SKM-1 (cell line): Measurements from ENCODE around the gene POLA2.
A peak's percentile ranks its signal among the peaks of the same experiment; 100 is the strongest.

Experiments
- DNase-seq: peaks from one replicate; lab custom pipeline; 2025; ENCODE audit not compliant: unreplicated experiment; lab: John Stamatoyannopoulos, UW

The POLA2 gene

GRCh38 chr11:65279741-65280440 is 18.1 kb downstream of the POLA2 start:
- no peak for DNase-seq

GRCh38 chr11:65280646-65281045 is 18.9 kb downstream of the POLA2 start:
- DNase-seq: no peak

GRCh38 chr11:65286686-65287085 is 24.9 kb downstream of the POLA2 start:
- DNase-seq: no peak

- DNase-seq: no peak
These were observed 25.8 kb downstream of the POLA2 start for GRCh38 chr11:65287601-65288000.

GRCh38 chr11:65288706-65289536 is 27.2 kb downstream of the POLA2 start:
- DNase-seq: no peak

GRCh38 chr11:65290448-65291165 is 28.8 kb downstream of the POLA2 start:
- DNase-seq: peak; percentile 92

- no peak for DNase-seq
These were observed 29.9 kb downstream of the POLA2 start for GRCh38 chr11:65291613-65292012.

GRCh38 chr11:65292890-65293289 is 31.1 kb downstream of the POLA2 start:
- no peak for DNase-seq

- DNase-seq: no peak
These were observed 32.2 kb downstream of the POLA2 start for GRCh38 chr11:65293909-65294381.

GRCh38 chr11:65295001-65295400 is 33.2 kb downstream of the POLA2 start:
- DNase-seq: no peak

GRCh38 chr11:65295571-65296341 is 34.0 kb downstream of the POLA2 start:
- DNase-seq: no peak

GRCh38 chr11:65297026-65297672 is 35.4 kb downstream of the POLA2 start:
- DNase-seq: no peak

GRCh38 chr11:65298131-65298535 is 36.4 kb downstream of the POLA2 start:
- no peak for DNase-seq

- DNase-seq: no peak
These were observed 37.0 kb downstream of the POLA2 start for GRCh38 chr11:65298655-65299179.

- no peak for DNase-seq
These were observed 39.0 kb downstream of the POLA2 start for GRCh38 chr11:65300621-65301275.

GRCh38 chr11:65301491-65302329 is 39.9 kb downstream of the POLA2 start:
- DNase-seq: no peak

GRCh38 chr11:65303555-65303954 is 41.8 kb downstream of the POLA2 start:
- DNase-seq: no peak

- no peak for DNase-seq
These were observed 42.3 kb downstream of the POLA2 start for GRCh38 chr11:65304110-65304509.

GRCh38 chr11:65304613-65305012 is 42.9 kb downstream of the POLA2 start:
- no peak for DNase-seq
